RWPE1 (cell line): ENCODE measurements around the gene ULK4.

ENCODE experiments used
- CTCF ChIA-PET: fragments of 350-600 bp; sonication (Branson Sonifier 250); formaldehyde crosslinking; extraction: SDS; loops from one replicate; lab custom pipeline; 2021; lab: Yijun Ruan, JAX
- POLR2A ChIA-PET: fragments of 400-600 bp; formaldehyde crosslinking; extraction: SDS; loops from one replicate; lab custom pipeline; 2020; ENCODE audit warnings: antibody characterized with exemption; ENCODE audit not compliant: low non-redundant PET; lab: Yijun Ruan, JAX
- DNase-seq: peaks from one replicate; pipeline ENCODE4 v3.0.0; 2012; ENCODE audit warnings: low spot score
- H3K27ac ChIP-seq: fragments of 450-650 bp; 2 replicates; pipeline ENCODE4 v1.5.1; 2017
- CTCF ChIP-seq: fragments of 450-650 bp; conservative IDR thresholded peaks from 2 replicates; pipeline ENCODE4 v1.5.1; 2017; ENCODE audit warnings: low read depth, mild to moderate bottlenecking

Gene ULK4

GRCh38 chr3:41426485-41426884, 535.4 kb downstream of the ULK4 start:
- no peak overlapping the region for H3K27ac ChIP-seq
- ChIA-PET CTCF (no interaction called here), POLR2A (no interaction called here)
- DNase-seq, result no peak
- no peak for TF ChIP-seq CTCF

GRCh38 chr3:41424543-41425300, 537.2 kb downstream of the ULK4 start:
- DNase-seq, result no peak
- POLR2A ChIA-PET, result no interaction called here
- CTCF ChIA-PET, result no interaction called here
- no peak for TF ChIP-seq CTCF
- H3K27ac ChIP-seq, result no peak overlapping the region

GRCh38 chr3:41419809-41420208, 542.1 kb downstream of the ULK4 start:
- POLR2A ChIA-PET, result no interaction called here
- CTCF ChIA-PET, result no interaction called here
- H3K27ac ChIP-seq, result no peak overlapping the region
- no peak for DNase-seq
- TF ChIP-seq CTCF, result no peak

- CTCF ChIA-PET, result interaction anchor here (0.6 kb wide), 2 partner anchors 96 to 301 kb away, joined by 3 read pairs; no protein-coding TSS in a partner anchor
- DNase-seq, result no peak
- H3K27ac ChIP-seq, result no peak overlapping the region
- POLR2A ChIA-PET, result no interaction called here
- no peak for TF ChIP-seq CTCF
These were observed 542.8 kb downstream of the ULK4 start for GRCh38 chr3:41418961-41419691.

GRCh38 chr3:41417574-41417973, 544.3 kb downstream of the ULK4 start:
- CTCF ChIA-PET, result no interaction called here
- DNase-seq, result no peak
- no peak for TF ChIP-seq CTCF
- no peak overlapping the region for H3K27ac ChIP-seq
- POLR2A ChIA-PET, result no interaction called here

- no peak for TF ChIP-seq CTCF
- ChIA-PET CTCF (no interaction called here), POLR2A (no interaction called here)
- no peak overlapping the region for H3K27ac ChIP-seq
- no peak for DNase-seq
These were observed 550.8 kb downstream of the ULK4 start for GRCh38 chr3:41411065-41411464.
